ENCODE results near the gene MOSPD2.

DNA sequence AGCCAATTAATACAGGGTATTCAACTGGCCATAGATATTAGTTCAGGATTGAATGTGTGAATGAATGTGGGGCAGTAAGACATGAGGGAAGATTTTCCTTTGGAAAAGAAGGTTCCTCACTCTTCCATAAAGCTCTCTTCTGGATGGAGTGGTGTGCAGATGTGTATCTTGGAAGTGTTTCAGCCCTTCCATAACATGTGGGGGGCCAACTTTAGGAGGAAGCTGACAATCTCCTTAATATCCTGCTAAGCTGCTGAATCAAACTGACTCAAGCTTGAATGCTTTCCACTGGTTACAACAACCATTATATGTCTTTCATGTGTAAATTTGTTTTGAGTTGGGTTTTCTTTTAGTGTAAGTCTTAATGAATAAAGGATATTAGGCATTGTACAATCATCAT is 40.6 kb upstream of the MOSPD2 start:
- no peak for TF ChIP-seq CHD2 (IDR thresholded peaks at IDR 0.05; ENCODE audit: low read length, partially characterized antibody)
- TF ChIP-seq, protein P1, sequence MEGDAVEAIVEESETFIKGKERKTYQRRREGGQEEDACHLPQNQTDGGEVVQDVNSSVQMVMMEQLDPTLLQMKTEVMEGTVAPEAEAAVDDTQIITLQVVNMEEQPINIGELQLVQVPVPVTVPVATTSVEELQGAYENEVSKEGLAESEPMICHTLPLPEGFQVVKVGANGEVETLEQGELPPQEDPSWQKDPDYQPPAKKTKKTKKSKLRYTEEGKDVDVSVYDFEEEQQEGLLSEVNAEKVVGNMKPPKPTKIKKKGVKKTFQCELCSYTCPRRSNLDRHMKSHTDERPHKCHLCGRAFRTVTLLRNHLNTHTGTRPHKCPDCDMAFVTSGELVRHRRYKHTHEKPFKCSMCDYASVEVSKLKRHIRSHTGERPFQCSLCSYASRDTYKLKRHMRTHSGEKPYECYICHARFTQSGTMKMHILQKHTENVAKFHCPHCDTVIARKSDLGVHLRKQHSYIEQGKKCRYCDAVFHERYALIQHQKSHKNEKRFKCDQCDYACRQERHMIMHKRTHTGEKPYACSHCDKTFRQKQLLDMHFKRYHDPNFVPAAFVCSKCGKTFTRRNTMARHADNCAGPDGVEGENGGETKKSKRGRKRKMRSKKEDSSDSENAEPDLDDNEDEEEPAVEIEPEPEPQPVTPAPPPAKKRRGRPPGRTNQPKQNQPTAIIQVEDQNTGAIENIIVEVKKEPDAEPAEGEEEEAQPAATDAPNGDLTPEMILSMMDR (IDR thresholded peaks at IDR 0.05) = no peak
- TF ChIP-seq REST (IDR thresholded peaks at IDR 0.05) = no peak
- no peak for TF ChIP-seq EHMT2 (IDR thresholded peaks at IDR 0.05; ENCODE audit: low read depth)
- TF ChIP-seq HOXA7 (CRISPR knock-in tag; IDR thresholded peaks at IDR 0.05) = no peak
- TF ChIP-seq POLR2AphosphoS2 (conservative IDR thresholded peaks at IDR 0.05; ENCODE audit: low read length) = no peak
- TF ChIP-seq SMC3 (IDR thresholded peaks at IDR 0.05) = no peak
- no peak for TF ChIP-seq RAD21 (conservative IDR thresholded peaks at IDR 0.05 in 1 of 2, IDR thresholded peaks at IDR 0.05 in 1 of 2)
- no peak for TF ChIP-seq HDAC2 (IDR thresholded peaks at IDR 0.05)
- no peak for TF ChIP-seq NPAS2 (CRISPR knock-in tag; IDR thresholded peaks at IDR 0.05; ENCODE audit: borderline replicate concordance)
- TF ChIP-seq KDM5A (IDR thresholded peaks at IDR 0.05) = no peak

Data from A549 (cell line).